Natural killer cell (primary cell): Measurements from ENCODE around the gene HIP1. TPM values are rescaled to one million over a fixed set of nuclear protein-coding genes. Genes with fewer than 3 reads are reported as not detected.
"Not testable (repeated sequence)": the region's sequence is repeated elsewhere in the genome, so short reads cannot be mapped to it uniquely, and the experiment has no call there.

Experiments used
- ATAC-seq, 3 donors: fragments of 150-1000 bp in 2 of 3; fragments of 200-7000 bp in 1 of 3; cut with Tn5 transposase; 1 replicate in 1 of 3; 2 replicates in 2 of 3; pipeline ENCODE4 v1.10.0; 2021; ENCODE audit warnings: mild to moderate bottlenecking in 2 of 3, moderate library complexity in 2 of 3
- DNase-seq, 2 donors: peaks; one replicate each; pipeline versions ENCODE4 v3.0.0 to v3.0.0-alpha.2; 2013 to 2021; ENCODE audit warnings: mixed read lengths in 1 of 2
- H3K27ac ChIP-seq: one replicate; pipeline ENCODE4 v1.5.1; 2013; ENCODE audit warnings: mild to moderate bottlenecking, low read length
- H3K27me3 ChIP-seq: one replicate; pipeline ENCODE4 v1.6.1; 2013; ENCODE audit warnings: low read length; ENCODE audit not compliant: control insufficient read depth, insufficient read depth
- H3K36me3 ChIP-seq: one replicate; pipeline ENCODE4 v1.6.1; 2013; ENCODE audit warnings: low read length; ENCODE audit not compliant: control insufficient read depth, insufficient read depth
- H3K4me1 ChIP-seq: one replicate; pipeline ENCODE4 v1.6.1; 2013; ENCODE audit warnings: low read length; ENCODE audit not compliant: control insufficient read depth, insufficient read depth
- H3K4me3 ChIP-seq: one replicate; pipeline ENCODE4 v1.5.1; 2013; ENCODE audit warnings: low read length
- H3K9me3 ChIP-seq: one replicate; pipeline ENCODE4 v1.6.1; 2013; ENCODE audit warnings: low read length; ENCODE audit not compliant: control insufficient read depth, insufficient read depth
- H3K27ac Mint-ChIP-seq, 2 donors: one replicate each; pipeline ENCODE4 v1.8.0; 2022; ENCODE audit warnings: mild to moderate bottlenecking in 2 of 2, mixed read lengths in 2 of 2, moderate library complexity in 1 of 2
- H3K27me3 Mint-ChIP-seq, 2 donors: one replicate each; pipeline ENCODE4 v1.8.0; 2022; ENCODE audit warnings: low read depth in 2 of 2, mixed read lengths in 2 of 2
- H3K36me3 Mint-ChIP-seq: one replicate; pipeline ENCODE4 v1.8.0; 2022; ENCODE audit warnings: mixed read lengths
- H3K4me1 Mint-ChIP-seq, 2 donors: one replicate each; pipeline ENCODE4 v1.8.0; 2022; ENCODE audit warnings: mixed read lengths in 2 of 2
- H3K4me3 Mint-ChIP-seq: one replicate; pipeline ENCODE4 v1.8.0; 2022; ENCODE audit warnings: mild to moderate bottlenecking, moderate library complexity, mixed read lengths
- H3K9me3 Mint-ChIP-seq, 2 donors: one replicate each; pipeline ENCODE4 v1.8.0; 2022; ENCODE audit warnings: mixed read lengths in 2 of 2
- WGBS: methylation state at CpG from one replicate; pipeline ENCODE4 v1.1.7; 2013; ENCODE audit warnings: missing lambda C conversion rate; ENCODE audit not compliant: insufficient coverage; 5-methylcytosine and 5-hydroxymethylcytosine counted together
- intact Hi-C: fragments of 100-400 bp; cut with micrococcal nuclease; formaldehyde crosslinking; loops from one replicate; pipeline ENCODE4 v1.14.2; 2022
- total RNA-seq, 4 donors: library from RNA; stranded (reverse); fragments of 120-200 nt in 1 of 4; gene quantifications; one replicate each; pipeline versions ENCODE4 v1.2.3 to v1.2.4, GENCODE V29; 2013 to 2022
- TF ChIP-seq, protein P1 (sequence below): fragments of 200-600 bp; IDR thresholded peaks from one replicate; pipeline ENCODE4 v1.8.0; 2022; ENCODE audit warnings: antibody characterized with exemption

Gene HIP1
- total RNA-seq, 3 donors from 2014 or later (not counting 1 experiment from before 2014, with no cell fraction given), result 17.1 to 27.9 (median 23.1) TPM

DNA sequence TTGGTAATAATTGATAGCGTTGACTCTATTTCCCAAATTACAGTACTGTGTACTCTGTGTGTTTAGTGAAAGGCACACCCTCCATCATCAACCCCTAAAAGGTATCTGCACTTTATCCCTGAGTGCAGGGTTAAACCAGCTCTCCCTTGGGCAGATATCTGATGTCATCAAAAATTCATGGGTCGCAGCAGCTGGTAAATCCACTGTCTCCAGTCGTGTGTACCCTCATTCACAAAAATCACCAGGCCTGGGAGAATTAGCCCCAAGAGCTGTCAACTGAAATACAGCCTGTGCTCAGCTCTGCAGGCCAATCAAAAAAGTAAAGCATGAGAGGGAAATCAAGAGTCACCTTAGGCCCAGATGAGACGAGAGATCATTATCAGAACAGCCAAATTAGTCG is 103.7 kb downstream of the HIP1 start:
- no peaks in the 10 kb centered on the region for H3K9me3 ChIP-seq
- 83% methylated on average over 4 of the region's 5 CpGs for WGBS
- H3K27ac Mint-ChIP-seq, result no peak overlapping the region
- ATAC-seq (no peak), DNase-seq (no peak)
- no peaks in the 10 kb centered on the region for H3K9me3 Mint-ChIP-seq
- no peak overlapping the region for H3K4me3 Mint-ChIP-seq
- H3K36me3 ChIP-seq, result no peaks in the 10 kb centered on the region
- peaks cover 16% of the 10 kb centered on the region for H3K4me1 ChIP-seq
- H3K4me3 ChIP-seq, result no peak overlapping the region
- peaks cover 0 to 36% of the 10 kb centered on the region in 2 donors for H3K4me1 Mint-ChIP-seq
- H3K27ac ChIP-seq, result no peak overlapping the region
- no peaks in the 10 kb centered on the region for H3K27me3 Mint-ChIP-seq
- no peaks in the 10 kb centered on the region for H3K36me3 Mint-ChIP-seq
- intact Hi-C loops, result no loop called here
- TF ChIP-seq, protein P1, sequence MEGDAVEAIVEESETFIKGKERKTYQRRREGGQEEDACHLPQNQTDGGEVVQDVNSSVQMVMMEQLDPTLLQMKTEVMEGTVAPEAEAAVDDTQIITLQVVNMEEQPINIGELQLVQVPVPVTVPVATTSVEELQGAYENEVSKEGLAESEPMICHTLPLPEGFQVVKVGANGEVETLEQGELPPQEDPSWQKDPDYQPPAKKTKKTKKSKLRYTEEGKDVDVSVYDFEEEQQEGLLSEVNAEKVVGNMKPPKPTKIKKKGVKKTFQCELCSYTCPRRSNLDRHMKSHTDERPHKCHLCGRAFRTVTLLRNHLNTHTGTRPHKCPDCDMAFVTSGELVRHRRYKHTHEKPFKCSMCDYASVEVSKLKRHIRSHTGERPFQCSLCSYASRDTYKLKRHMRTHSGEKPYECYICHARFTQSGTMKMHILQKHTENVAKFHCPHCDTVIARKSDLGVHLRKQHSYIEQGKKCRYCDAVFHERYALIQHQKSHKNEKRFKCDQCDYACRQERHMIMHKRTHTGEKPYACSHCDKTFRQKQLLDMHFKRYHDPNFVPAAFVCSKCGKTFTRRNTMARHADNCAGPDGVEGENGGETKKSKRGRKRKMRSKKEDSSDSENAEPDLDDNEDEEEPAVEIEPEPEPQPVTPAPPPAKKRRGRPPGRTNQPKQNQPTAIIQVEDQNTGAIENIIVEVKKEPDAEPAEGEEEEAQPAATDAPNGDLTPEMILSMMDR, result no peak
- no peaks in the 10 kb centered on the region for H3K27me3 ChIP-seq

DNA sequence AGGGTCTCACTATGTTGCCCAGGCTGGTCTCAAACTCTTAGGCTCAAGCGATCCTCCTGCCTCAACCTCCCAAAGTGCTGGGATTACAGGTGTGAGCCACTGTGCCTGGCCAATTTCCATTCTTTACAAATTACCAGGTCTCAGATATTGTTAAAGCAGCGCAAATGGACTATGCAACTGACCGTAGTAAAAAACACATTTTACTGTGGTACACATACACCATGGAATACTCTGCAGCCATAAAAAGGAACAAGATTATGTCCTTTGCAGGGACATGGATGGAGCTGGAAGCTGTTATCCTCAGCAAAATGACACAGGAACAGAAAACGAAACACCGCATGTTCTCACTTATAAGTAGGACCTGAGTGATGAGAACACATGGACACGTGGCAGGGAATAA is 106.2 kb downstream of the HIP1 start:
- H3K9me3 ChIP-seq, DNase-seq, H3K4me1 ChIP-seq, H3K36me3 ChIP-seq, H3K9me3 Mint-ChIP-seq, ATAC-seq, H3K27ac ChIP-seq, H3K4me3 Mint-ChIP-seq, intact Hi-C loops, H3K27ac Mint-ChIP-seq, H3K4me3 ChIP-seq, H3K27me3 ChIP-seq, H3K36me3 Mint-ChIP-seq, H3K27me3 Mint-ChIP-seq: not testable (repeated sequence)
- H3K4me1 Mint-ChIP-seq, result peaks cover 13 to 32% of the 10 kb centered on the region in 2 donors
- 96% methylated on average over 6 of the region's 6 CpGs for WGBS

DNA sequence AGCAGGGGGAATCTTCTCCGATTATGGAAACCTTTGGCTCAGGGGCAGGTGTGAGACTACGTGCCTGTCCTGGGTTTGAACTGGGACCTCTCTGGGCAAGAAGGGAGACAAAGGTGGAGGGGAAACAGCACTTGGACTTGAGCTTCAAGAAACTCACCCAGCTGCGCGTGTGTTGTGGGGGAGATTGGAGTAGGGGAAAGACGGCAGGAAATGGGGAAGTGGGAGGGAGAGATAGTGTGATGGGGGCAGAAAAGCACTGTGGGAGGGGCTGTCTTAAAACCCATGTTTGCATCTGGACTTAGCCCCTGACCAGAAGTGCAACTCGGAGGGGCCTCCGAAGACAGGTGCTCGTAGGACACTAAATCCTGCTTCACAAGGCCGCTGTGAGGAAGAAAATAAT is 107.0 kb downstream of the HIP1 start:
- Mint-ChIP-seq H3K4me1 (peaks cover 13 to 24% of the 10 kb centered on the region in 2 donors), H3K4me3 (no peak overlapping the region), H3K27ac (no peak overlapping the region), H3K27me3 (no peaks in the 10 kb centered on the region), H3K9me3 (peaks cover 3 to 4% of the 10 kb centered on the region in 2 donors), H3K36me3 (peaks cover 7% of the 10 kb centered on the region)
- no peaks in the 10 kb centered on the region for H3K36me3 ChIP-seq
- H3K9me3 ChIP-seq, result peaks cover 11% of the 10 kb centered on the region
- intact Hi-C loops, result no loop called here
- 58% methylated on average over 9 of the region's 9 CpGs for WGBS
- no peak overlapping the region for H3K27ac ChIP-seq
- DNase-seq, result no peak
- TF ChIP-seq, protein P1, result no peak
- no peak for ATAC-seq
- H3K4me3 ChIP-seq, result no peak overlapping the region
- no peaks in the 10 kb centered on the region for H3K27me3 ChIP-seq
- H3K4me1 ChIP-seq, result peaks cover 4% of the 10 kb centered on the region

DNA sequence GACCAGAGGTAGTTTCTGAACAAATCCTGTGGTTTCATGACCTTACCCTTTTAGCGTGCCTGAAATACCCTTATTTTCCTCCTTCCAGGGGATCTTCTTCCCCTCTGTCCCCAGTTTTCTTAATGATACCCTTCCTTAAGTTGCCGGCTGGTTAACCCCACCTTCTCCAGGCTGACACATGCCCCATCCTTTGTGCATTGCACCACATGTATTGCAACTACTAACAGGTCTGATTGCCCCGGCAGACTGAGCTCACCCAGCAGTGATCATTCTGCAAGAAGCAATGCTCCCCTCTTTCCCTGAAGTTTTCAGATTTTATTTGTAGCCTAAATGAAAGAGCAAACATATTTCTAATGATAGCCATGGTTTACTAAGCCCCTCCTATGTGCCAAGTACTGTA is 108.2 kb downstream of the HIP1 start:
- Histone ChIP-seq H3K4me1 (peaks cover 4% of the 10 kb centered on the region), H3K27ac (no peak overlapping the region), H3K27me3 (no peaks in the 10 kb centered on the region), H3K9me3 (peaks cover 11% of the 10 kb centered on the region), H3K4me3 (no peak overlapping the region), H3K36me3 (no peaks in the 10 kb centered on the region)
- H3K9me3 Mint-ChIP-seq, result peaks cover 3 to 4% of the 10 kb centered on the region in 2 donors
- H3K4me3 Mint-ChIP-seq, result no peak overlapping the region
- TF ChIP-seq, protein P1, result no peak
- no peak overlapping the region for H3K27ac Mint-ChIP-seq
- no peaks in the 10 kb centered on the region for H3K27me3 Mint-ChIP-seq
- peaks cover 13 to 21% of the 10 kb centered on the region in 2 donors for H3K4me1 Mint-ChIP-seq
- WGBS, result 91% methylated on average over 3 of the region's 3 CpGs
- DNase-seq (no peak), ATAC-seq (no peak)
- intact Hi-C loops, result no loop called here
- H3K36me3 Mint-ChIP-seq, result peaks cover 7% of the 10 kb centered on the region
